CD4-positive, alpha-beta T cell (primary cell): ENCODE data around the gene STXBP2. TPM values are rescaled to one million over a fixed set of nuclear protein-coding genes. Genes with fewer than 3 reads are reported as not detected.

Source experiments
- ATAC-seq: fragments of 200-7000 bp; cut with Tn5 transposase; one replicate; pipeline ENCODE4 v1.10.0; 2022; ENCODE audit warnings: mild to moderate bottlenecking; ENCODE audit not compliant: poor library complexity
- CTCF ChIA-PET: fragments of 350-600 bp; sonication (Branson Sonifier 250); formaldehyde crosslinking; loops from one replicate; lab custom pipeline; 2021; ENCODE audit warnings: antibody characterized with exemption, inconsistent platforms; lab: Charles Lee
- POLR2A ChIA-PET: fragments of 350-600 bp; sonication (Branson Sonifier 250); formaldehyde crosslinking; loops from one replicate; lab custom pipeline; 2021; ENCODE audit warnings: antibody characterized with exemption, inconsistent platforms; lab: Charles Lee
- DNase-seq, 14 experiments: peaks; one replicate each; pipeline ENCODE4 v3.0.0-alpha.2; 2013 to 2020; ENCODE audit warnings: mixed read lengths in 2 of 14
- H3K27ac ChIP-seq, 2 donors: one replicate each; pipeline versions ENCODE4 v1.5.1 to v1.7.0; 2013; ENCODE audit warnings: low read length in 2 of 2, low read depth in 1 of 2, mild to moderate bottlenecking in 1 of 2
- H3K27me3 ChIP-seq, 2 experiments: 1 replicate in 1 of 2; 2 replicates in 1 of 2; pipeline versions ENCODE4 v1.6.1 to v1.7.0; 2013; ENCODE audit warnings: low read length in 2 of 2, control low read depth in 1 of 2, mild to moderate bottlenecking in 1 of 2, moderate library complexity in 1 of 2; ENCODE audit not compliant: insufficient read depth in 2 of 2, control insufficient read depth in 1 of 2
- H3K36me3 ChIP-seq: one replicate; pipeline ENCODE4 v1.6.1; 2013; ENCODE audit warnings: low read length, control low read depth; ENCODE audit not compliant: insufficient read depth
- H3K4me1 ChIP-seq: one replicate; pipeline ENCODE4 v1.6.1; 2013; ENCODE audit warnings: low read length, control low read depth; ENCODE audit not compliant: insufficient read depth
- H3K4me3 ChIP-seq: one replicate; pipeline ENCODE4 v1.5.1; 2013; ENCODE audit warnings: mild to moderate bottlenecking, low read length, moderate library complexity
- H3K9me3 ChIP-seq, 2 experiments: 1 replicate in 1 of 2; 2 replicates in 1 of 2; pipeline versions ENCODE4 v1.6.1 to v1.7.0; 2013; ENCODE audit warnings: low read length in 2 of 2, mild to moderate bottlenecking in 2 of 2, control low read depth in 1 of 2, moderate library complexity in 1 of 2; ENCODE audit not compliant: control insufficient read depth in 1 of 2, insufficient read depth in 1 of 2
- H3K27ac Mint-ChIP-seq: one replicate; pipeline ENCODE4 v1.8.0; 2020; ENCODE audit warnings: mixed read lengths
- H3K27me3 Mint-ChIP-seq: one replicate; pipeline ENCODE4 v1.8.0; 2021; ENCODE audit warnings: mixed read lengths
- H3K36me3 Mint-ChIP-seq: one replicate; pipeline ENCODE4 v1.8.0; 2021; ENCODE audit warnings: low read depth, mixed read lengths
- H3K4me1 Mint-ChIP-seq: one replicate; pipeline ENCODE4 v1.8.0; 2021; ENCODE audit warnings: low read depth, mixed read lengths
- H3K4me3 Mint-ChIP-seq: one replicate; pipeline ENCODE4 v1.8.0; 2020; ENCODE audit warnings: mild to moderate bottlenecking, mixed read lengths
- H3K9me3 Mint-ChIP-seq: one replicate; pipeline ENCODE4 v1.8.0; 2020; ENCODE audit warnings: mixed read lengths
- intact Hi-C, 2 experiments: fragments of 100-400 bp; cut with DNase I in 1 of 2; cut with micrococcal nuclease in 1 of 2; formaldehyde crosslinking; loops; one replicate each; pipeline versions ENCODE4 v1.15.1 to v1.9.0; 2023 to 2025; cut with DNase I, micrococcal nuclease
- total RNA-seq, 174 experiments: library from RNA in 2 of 174; stranded (reverse) in 2 of 174; gene quantifications; one replicate each; pipeline ENCODE4 v1.2.3 and lab custom pipeline; 2021 to 2026
- TF ChIP-seq, protein P1 (sequence below): fragments of 200-600 bp; IDR thresholded peaks from one replicate; pipeline ENCODE4 v1.8.0; 2022; ENCODE audit warnings: antibody characterized with exemption, mild to moderate bottlenecking

The STXBP2 gene
- total RNA-seq, 2 experiments from 2014 or later, result 234 to 241 TPM

DNA sequence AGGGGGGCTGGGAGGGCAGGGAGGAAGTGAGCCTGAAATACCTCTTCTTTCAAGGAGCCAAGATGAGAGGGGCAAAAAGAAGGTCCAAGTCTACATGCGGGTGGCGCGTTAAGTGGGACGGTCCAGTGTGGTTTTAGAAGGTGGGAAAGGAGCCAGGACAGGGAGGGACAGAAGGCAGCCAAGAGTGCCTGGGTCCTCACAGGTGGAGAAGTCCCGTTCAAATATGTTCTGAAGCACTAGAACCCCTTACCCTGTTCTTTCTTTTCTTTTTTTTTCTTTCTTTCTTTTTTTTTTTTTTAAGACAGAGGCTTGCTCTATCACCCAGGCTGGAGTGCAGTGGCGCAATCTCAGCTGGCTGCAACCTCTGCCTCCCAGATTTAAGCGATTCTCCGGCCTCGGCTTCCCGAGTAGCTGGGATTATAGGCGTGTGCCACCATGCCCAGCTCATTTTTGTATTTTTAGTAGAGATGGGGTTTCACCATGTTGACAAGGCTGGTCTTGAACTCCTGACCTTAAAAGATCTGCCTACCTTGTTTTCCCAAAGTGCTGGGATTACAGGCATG, 33.9 kb upstream of the STXBP2 start:
- Mint-ChIP-seq H3K4me3 (no peak overlapping the region), H3K27ac (no peak overlapping the region), H3K9me3 (no peaks in the 10 kb centered on the region), H3K27me3 (peaks cover 31% of the 10 kb centered on the region), H3K4me1 (no peaks in the 10 kb centered on the region), H3K36me3 (no peaks in the 10 kb centered on the region)
- TF ChIP-seq, protein P1, sequence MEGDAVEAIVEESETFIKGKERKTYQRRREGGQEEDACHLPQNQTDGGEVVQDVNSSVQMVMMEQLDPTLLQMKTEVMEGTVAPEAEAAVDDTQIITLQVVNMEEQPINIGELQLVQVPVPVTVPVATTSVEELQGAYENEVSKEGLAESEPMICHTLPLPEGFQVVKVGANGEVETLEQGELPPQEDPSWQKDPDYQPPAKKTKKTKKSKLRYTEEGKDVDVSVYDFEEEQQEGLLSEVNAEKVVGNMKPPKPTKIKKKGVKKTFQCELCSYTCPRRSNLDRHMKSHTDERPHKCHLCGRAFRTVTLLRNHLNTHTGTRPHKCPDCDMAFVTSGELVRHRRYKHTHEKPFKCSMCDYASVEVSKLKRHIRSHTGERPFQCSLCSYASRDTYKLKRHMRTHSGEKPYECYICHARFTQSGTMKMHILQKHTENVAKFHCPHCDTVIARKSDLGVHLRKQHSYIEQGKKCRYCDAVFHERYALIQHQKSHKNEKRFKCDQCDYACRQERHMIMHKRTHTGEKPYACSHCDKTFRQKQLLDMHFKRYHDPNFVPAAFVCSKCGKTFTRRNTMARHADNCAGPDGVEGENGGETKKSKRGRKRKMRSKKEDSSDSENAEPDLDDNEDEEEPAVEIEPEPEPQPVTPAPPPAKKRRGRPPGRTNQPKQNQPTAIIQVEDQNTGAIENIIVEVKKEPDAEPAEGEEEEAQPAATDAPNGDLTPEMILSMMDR, result no peak
- peaks cover 5 to 8% of the 10 kb centered on the region in 2 experiments for H3K27me3 ChIP-seq
- H3K27ac ChIP-seq, result no peak overlapping the region
- H3K9me3 ChIP-seq, result peaks cover 0 to 11% of the 10 kb centered on the region in 2 experiments
- ChIA-PET CTCF (no interaction called here), POLR2A (no interaction called here)
- no peak overlapping the region for H3K4me3 ChIP-seq
- peaks cover 2% of the 10 kb centered on the region for H3K4me1 ChIP-seq
- ATAC-seq (no peak), DNase-seq (no peak)
- H3K36me3 ChIP-seq, result no peaks in the 10 kb centered on the region
- intact Hi-C loops, result no loop called here

DNA sequence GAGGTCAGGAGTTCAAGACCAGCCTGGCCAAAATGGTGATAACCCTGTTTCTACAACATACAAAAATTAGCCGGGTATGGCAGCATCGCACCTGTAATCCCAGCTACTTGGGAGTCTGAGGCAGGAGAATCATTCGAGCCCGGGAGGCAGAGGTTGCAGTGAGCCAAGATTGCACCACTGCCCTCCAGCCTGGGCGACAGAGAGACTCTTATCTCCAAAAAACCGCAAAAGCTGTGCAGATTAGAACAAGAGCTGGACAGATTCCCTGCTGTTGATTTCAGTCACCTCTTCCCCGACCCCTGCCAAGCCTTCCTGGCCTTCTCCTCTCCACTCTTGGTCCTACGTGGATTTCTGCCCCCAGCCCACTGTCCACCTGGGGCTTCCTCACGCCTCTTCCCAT, 33.0 kb upstream of the STXBP2 start:
- Mint-ChIP-seq H3K4me3 (no peak overlapping the region), H3K27ac (no peak overlapping the region), H3K9me3 (no peaks in the 10 kb centered on the region), H3K27me3 (peaks cover 22% of the 10 kb centered on the region), H3K4me1 (no peaks in the 10 kb centered on the region), H3K36me3 (no peaks in the 10 kb centered on the region)
- DNase-seq (no peak), ATAC-seq (no peak)
- TF ChIP-seq, protein P1, result no peak
- Histone ChIP-seq H3K9me3 (peaks cover 0 to 11% of the 10 kb centered on the region in 2 experiments), H3K27ac (no peak overlapping the region), H3K27me3 (peaks cover 0 to 2% of the 10 kb centered on the region in 2 experiments), H3K4me3 (no peak overlapping the region), H3K4me1 (peaks cover 2% of the 10 kb centered on the region), H3K36me3 (no peaks in the 10 kb centered on the region)
- POLR2A ChIA-PET, result no interaction called here
- CTCF ChIA-PET, result no interaction called here
- intact Hi-C loops, result no loop called here

DNA sequence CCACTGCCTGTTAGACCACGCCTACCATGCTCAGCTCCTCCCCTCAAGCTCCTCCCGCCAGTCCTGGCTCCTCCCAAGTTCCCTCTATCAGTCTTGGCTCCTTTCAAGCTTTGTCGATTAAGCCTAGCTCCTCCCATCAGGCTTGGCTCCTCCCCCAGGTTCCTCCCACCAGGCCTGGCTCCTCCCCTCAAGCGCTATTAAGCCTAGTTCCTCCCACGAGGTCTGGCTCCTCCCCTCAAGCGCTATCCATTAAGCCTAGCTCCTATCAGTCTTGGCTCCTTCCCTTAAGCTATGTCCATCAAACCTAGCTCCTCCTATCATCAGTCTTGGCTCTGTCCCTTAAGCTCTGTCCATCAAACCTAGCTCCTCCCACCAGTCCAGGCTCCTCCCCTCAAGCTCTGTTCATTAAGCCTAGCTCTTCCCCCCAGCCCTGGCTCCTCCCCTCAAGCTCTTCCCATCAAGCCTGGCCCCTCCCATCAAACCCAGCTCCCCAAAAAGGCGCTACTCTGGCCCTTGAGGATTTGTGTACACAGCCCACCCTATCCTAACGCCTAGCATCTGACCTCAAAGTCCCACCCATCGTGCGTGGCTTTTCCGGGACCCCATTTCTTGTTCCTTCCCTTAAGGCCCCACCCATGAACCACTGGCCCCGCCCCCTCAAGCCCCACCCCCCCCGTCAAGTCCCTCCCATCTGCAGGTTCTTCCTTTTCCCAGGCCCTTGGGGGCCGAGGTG, 31.3 kb upstream of the STXBP2 start:
- no peaks in the 10 kb centered on the region for H3K4me1 Mint-ChIP-seq
- H3K36me3 Mint-ChIP-seq, result no peaks in the 10 kb centered on the region
- H3K27me3 ChIP-seq, result peaks cover 0 to 2% of the 10 kb centered on the region in 2 experiments
- peaks cover 0 to 11% of the 10 kb centered on the region in 2 experiments for H3K9me3 ChIP-seq
- intact Hi-C loops, result no loop called here
- TF ChIP-seq, protein P1, result no peak
- CTCF ChIA-PET, result interaction anchor here (0.5 kb wide), 1 partner anchor 281 kb away, joined by 3 read pairs; no protein-coding TSS in a partner anchor
- POLR2A ChIA-PET, result interaction anchor here (1.1 to 1.2 kb wide), 2 partner anchors 18 to 24 kb away, joined by 3 to 4 read pairs; partner anchors contain the start of genes PET100 and XAB2
- no peaks in the 10 kb centered on the region for H3K36me3 ChIP-seq
- H3K4me3 Mint-ChIP-seq, result no peak overlapping the region
- H3K27ac Mint-ChIP-seq, result no peak overlapping the region
- peaks cover 21% of the 10 kb centered on the region for H3K27me3 Mint-ChIP-seq
- H3K4me3 ChIP-seq, result no peak overlapping the region
- DNase-seq, result peak in 3 of 14 experiments; percentile 16 to 65 (median 52)
- no peak overlapping the region for H3K27ac ChIP-seq
- peak; percentile 76 for ATAC-seq
- H3K4me1 ChIP-seq, result peaks cover 2% of the 10 kb centered on the region
- no peaks in the 10 kb centered on the region for H3K9me3 Mint-ChIP-seq
